ENCODE measurements around the gene NACC2.

NACC2 gene

GRCh38 chr9:136091582-136092352 lies 3.3 kb downstream of the NACC2 start:
- no peak for DNase-seq

GRCh38 chr9:136090768-136091581 lies 4.1 kb downstream of the NACC2 start:
- no peak for DNase-seq

- DNase-seq = no peak
These were observed 4.9 kb downstream of the NACC2 start for GRCh38 chr9:136090056-136090735.

GRCh38 chr9:136089697-136090045 lies 5.4 kb downstream of the NACC2 start:
- DNase-seq = peak; percentile 19

- peak; percentile 7 for DNase-seq
These were observed 6.0 kb downstream of the NACC2 start for GRCh38 chr9:136088939-136089696.

- no peak for DNase-seq
These were observed 6.6 kb downstream of the NACC2 start for GRCh38 chr9:136088481-136088938.

GRCh38 chr9:136087741-136088480 lies 7.2 kb downstream of the NACC2 start:
- DNase-seq = peak; percentile 16

GRCh38 chr9:136086951-136087740 lies 7.9 kb downstream of the NACC2 start:
- peak; percentile 8 for DNase-seq

- peak; percentile 30 for DNase-seq
These were observed 8.7 kb downstream of the NACC2 start for GRCh38 chr9:136086213-136086881.

- no peak for DNase-seq
These were observed 9.3 kb downstream of the NACC2 start for GRCh38 chr9:136085815-136086212.

- DNase-seq = no peak
These were observed 10.8 kb downstream of the NACC2 start for GRCh38 chr9:136084063-136084944.

- no peak for DNase-seq
These were observed 11.5 kb downstream of the NACC2 start for GRCh38 chr9:136083558-136084062.

- no peak for DNase-seq
These were observed 12.4 kb downstream of the NACC2 start for GRCh38 chr9:136082496-136083361.

- no peak for DNase-seq
These were observed 13.1 kb downstream of the NACC2 start for GRCh38 chr9:136081826-136082495.

GRCh38 chr9:136081113-136081825 lies 13.8 kb downstream of the NACC2 start:
- DNase-seq = no peak

- DNase-seq = no peak
These were observed 14.4 kb downstream of the NACC2 start for GRCh38 chr9:136080716-136081112.

GRCh38 chr9:136079916-136080246 lies 15.2 kb downstream of the NACC2 start:
- DNase-seq = no peak
